ENCODE results near the gene BLNK.

DNA sequence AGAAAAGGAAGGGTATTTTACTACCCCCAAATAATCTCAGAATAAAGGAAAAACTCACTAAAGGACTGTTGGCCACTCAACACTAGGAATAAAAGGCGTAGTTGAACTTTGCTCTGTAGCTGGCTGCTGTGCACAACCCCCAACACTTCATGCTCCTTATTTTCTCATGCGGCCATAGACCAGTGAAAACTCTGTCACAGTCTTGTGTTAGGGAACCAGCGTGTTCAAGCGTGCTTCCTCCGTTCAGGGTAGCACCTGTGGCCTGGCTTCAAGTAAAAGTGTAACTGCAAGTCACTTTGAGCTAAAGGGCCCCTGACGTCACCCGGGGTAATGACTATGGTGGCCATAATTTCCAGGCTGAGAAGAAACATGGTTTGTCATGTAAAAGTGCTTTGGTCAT, 27.0 kb downstream of the BLNK start:
- TF ChIP-seq, protein P1, sequence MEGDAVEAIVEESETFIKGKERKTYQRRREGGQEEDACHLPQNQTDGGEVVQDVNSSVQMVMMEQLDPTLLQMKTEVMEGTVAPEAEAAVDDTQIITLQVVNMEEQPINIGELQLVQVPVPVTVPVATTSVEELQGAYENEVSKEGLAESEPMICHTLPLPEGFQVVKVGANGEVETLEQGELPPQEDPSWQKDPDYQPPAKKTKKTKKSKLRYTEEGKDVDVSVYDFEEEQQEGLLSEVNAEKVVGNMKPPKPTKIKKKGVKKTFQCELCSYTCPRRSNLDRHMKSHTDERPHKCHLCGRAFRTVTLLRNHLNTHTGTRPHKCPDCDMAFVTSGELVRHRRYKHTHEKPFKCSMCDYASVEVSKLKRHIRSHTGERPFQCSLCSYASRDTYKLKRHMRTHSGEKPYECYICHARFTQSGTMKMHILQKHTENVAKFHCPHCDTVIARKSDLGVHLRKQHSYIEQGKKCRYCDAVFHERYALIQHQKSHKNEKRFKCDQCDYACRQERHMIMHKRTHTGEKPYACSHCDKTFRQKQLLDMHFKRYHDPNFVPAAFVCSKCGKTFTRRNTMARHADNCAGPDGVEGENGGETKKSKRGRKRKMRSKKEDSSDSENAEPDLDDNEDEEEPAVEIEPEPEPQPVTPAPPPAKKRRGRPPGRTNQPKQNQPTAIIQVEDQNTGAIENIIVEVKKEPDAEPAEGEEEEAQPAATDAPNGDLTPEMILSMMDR (IDR thresholded peaks at IDR 0.05) = no peak
- TF ChIP-seq POLR2AphosphoS5 (IDR thresholded peaks at IDR 0.05) = no peak
- TF ChIP-seq POLR2A (IDR thresholded peaks at IDR 0.05) = no peak
- no peak for TF ChIP-seq EP300 (IDR thresholded peaks at IDR 0.05)

Data from upper lobe of left lung (tissue), 4 donors.